HepG2 (cell line): Measurements from ENCODE around the gene JAK1. TPM values are rescaled to one million over a fixed set of nuclear protein-coding genes. Genes with fewer than 3 reads are reported as not detected.

Experiments used
- PHF5A ChIP-seq: IDR thresholded peaks from one replicate; pipeline ENCODE4 v1.6.1; 2018; ENCODE audit warnings: low read depth, missing genetic modification reagents; ENCODE audit not compliant: unreplicated experiment
- RAD21 ChIP-seq: fragments of 450-650 bp; formaldehyde crosslinking; IDR thresholded peaks from 2 replicates; pipeline ENCODE4 v1.5.0; 2020; ENCODE audit warnings: mild to moderate bottlenecking
- RBAK ChIP-seq: sonication (generic); formaldehyde crosslinking; IDR thresholded peaks from 2 replicates; pipeline ENCODE4 v1.5.1; 2020; ENCODE audit warnings: mild to moderate bottlenecking, missing genetic modification reagents
- SIN3B ChIP-seq: fragments of 150-350 bp; IDR thresholded peaks from 2 replicates; pipeline ENCODE4 v1.6.1; 2014; ENCODE audit warnings: low read length
- ZBTB7B ChIP-seq: sonication (generic); formaldehyde crosslinking; IDR thresholded peaks from 2 replicates; pipeline ENCODE4 v1.4.0; 2020; ENCODE audit warnings: missing genetic modification reagents
- ZFY ChIP-seq: sonication (generic); formaldehyde crosslinking; IDR thresholded peaks from 2 replicates; pipeline ENCODE4 v1.4.0; 2020; ENCODE audit warnings: missing genetic modification reagents
- ZKSCAN8 ChIP-seq: IDR thresholded peaks from 2 replicates; pipeline ENCODE4 v1.6.1; 2016; ENCODE audit warnings: borderline replicate concordance, missing genetic modification reagents, missing compliant biosample characterization
- ZNF253 ChIP-seq: sonication (generic); formaldehyde crosslinking; IDR thresholded peaks from 2 replicates; pipeline ENCODE4 v1.8.0; 2022; ENCODE audit warnings: mild to moderate bottlenecking, missing genetic modification reagents, borderline replicate concordance
- ZNF337 ChIP-seq: sonication (generic); formaldehyde crosslinking; IDR thresholded peaks from 2 replicates; pipeline ENCODE4 v1.5.1; 2020; ENCODE audit warnings: missing genetic modification reagents, low read depth, mild to moderate bottlenecking, borderline replicate concordance
- ZNF501 ChIP-seq: sonication (generic); formaldehyde crosslinking; IDR thresholded peaks from 2 replicates; pipeline ENCODE4 v1.5.1; 2020; ENCODE audit warnings: mild to moderate bottlenecking, moderate library complexity, missing genetic modification reagents
- ZNF616 ChIP-seq: sonication (generic); formaldehyde crosslinking; IDR thresholded peaks from 2 replicates; pipeline ENCODE4 v1.5.0; 2020; ENCODE audit warnings: low read depth, mild to moderate bottlenecking, missing genetic modification reagents
- ZSCAN22 ChIP-seq: sonication (generic); formaldehyde crosslinking; IDR thresholded peaks from 2 replicates; pipeline ENCODE4 v1.4.0; 2020; ENCODE audit warnings: mild to moderate bottlenecking, missing genetic modification reagents
- polyA plus RNA-seq, 8 experiments: library from polyadenylated mRNA; depleted of rRNA in 3 of 8; stranded (reverse) in 7 of 8; unstranded in 1 of 8; fragments of >200 nt; fragmentation: Illumina TruSeq in 4 of 8; extraction: Trizol in 4 of 8; gene quantifications; 2 replicates each; pipeline versions ENCODE4 v1.2.1 to v1.2.3, GENCODE V29; 2011 to 2016; ENCODE audit warnings: low read depth in 4 of 8, missing spikeins in 1 of 8, mixed read lengths in 1 of 8; ENCODE audit not compliant: insufficient read depth in 1 of 8
- total RNA-seq, 5 experiments: library from RNA; depleted of rRNA; stranded (reverse); fragments of >200 nt; fragmentation: Illumina TruSeq; extraction: Trizol; gene quantifications; 2 replicates each; pipeline ENCODE4 v1.2.3, GENCODE V29; 2016; ENCODE audit warnings: low read depth in 1 of 5
- TF ChIP-seq, protein P1 (sequence below): sonication (generic); formaldehyde crosslinking; IDR thresholded peaks from 2 replicates; pipeline ENCODE4 v1.4.0; 2020; ENCODE audit warnings: missing genetic modification reagents, low read depth, mild to moderate bottlenecking, borderline replicate concordance
- TF ChIP-seq, protein P2 (sequence below): sonication (generic); formaldehyde crosslinking; IDR thresholded peaks from 2 replicates; pipeline ENCODE4 v1.4.0; 2020; ENCODE audit warnings: missing genetic modification reagents, borderline replicate concordance
- TF ChIP-seq, protein P3 (sequence below): sonication (generic); formaldehyde crosslinking; IDR thresholded peaks from 2 replicates; pipeline ENCODE4 v1.5.0; 2020; ENCODE audit warnings: mild to moderate bottlenecking, missing genetic modification reagents, borderline replicate concordance

Gene JAK1
- total and polyA plus RNA-seq, 2 of the 13 experiments (the other 11 are each of a cell fraction or from before 2014, with no cell fraction given) = 23.9 to 42.4 TPM

DNA sequence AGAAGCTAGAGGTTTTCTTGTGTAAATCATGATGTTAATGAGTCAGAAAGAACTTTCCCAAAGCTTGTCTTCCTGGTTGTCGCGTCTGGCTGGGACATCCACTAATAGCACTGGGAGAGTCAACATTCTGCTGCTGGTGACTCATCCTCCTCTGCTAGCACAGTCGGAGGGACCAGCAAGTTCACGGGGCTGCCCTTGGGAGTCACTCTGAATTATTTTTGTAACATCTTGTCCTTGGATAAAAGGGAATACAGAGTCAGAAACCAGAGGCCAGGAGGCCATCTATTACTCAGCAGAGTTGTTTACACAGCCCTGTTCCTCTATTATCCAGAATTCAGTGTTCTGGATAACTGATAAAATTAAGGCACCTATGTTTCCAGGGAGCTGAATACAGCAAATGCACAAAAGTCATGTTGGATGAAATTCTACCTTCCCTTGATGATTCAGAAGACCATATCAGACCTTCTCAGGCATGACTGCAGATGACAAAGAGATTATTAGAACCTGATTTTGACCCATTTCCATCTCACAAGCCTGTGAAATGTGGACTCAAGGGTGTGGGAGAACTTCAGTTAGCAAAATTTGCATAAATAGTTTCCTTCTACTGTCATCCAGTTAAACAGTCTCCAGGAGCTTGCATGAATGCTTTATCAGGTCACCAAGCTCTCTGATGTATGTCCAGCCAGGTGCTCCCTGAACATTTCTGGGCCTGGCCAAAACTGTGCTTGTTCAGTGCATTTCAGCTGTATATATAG is 68.1 kb downstream of the JAK1 start (continued):
- TF ChIP-seq ZNF501 (peak; percentile 59), ZKSCAN8 (CRISPR knock-in tag) (no peak), ZFY (no peak), ZNF253 (no peak), SIN3B (no peak), RBAK (CRISPR knock-in tag) (no peak), ZSCAN22 (no peak), RAD21 (CRISPR knock-in tag) (no peak), ZNF616 (CRISPR knock-in tag) (no peak), ZNF337 (CRISPR knock-in tag) (no peak), PHF5A (CRISPR knock-in tag) (no peak), ZBTB7B (no peak)
- TF ChIP-seq, protein P1, sequence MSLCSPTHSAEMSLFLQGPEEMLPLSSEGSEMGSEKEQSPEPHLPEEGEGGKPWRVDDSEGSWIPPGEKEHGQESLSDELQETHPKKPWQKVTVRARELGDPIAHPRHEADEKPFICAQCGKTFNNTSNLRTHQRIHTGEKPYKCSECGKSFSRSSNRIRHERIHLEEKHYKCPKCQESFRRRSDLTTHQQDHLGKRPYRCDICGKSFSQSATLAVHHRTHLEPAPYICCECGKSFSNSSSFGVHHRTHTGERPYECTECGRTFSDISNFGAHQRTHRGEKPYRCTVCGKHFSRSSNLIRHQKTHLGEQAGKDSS (CRISPR knock-in tag) = no peak
- TF ChIP-seq, protein P2, sequence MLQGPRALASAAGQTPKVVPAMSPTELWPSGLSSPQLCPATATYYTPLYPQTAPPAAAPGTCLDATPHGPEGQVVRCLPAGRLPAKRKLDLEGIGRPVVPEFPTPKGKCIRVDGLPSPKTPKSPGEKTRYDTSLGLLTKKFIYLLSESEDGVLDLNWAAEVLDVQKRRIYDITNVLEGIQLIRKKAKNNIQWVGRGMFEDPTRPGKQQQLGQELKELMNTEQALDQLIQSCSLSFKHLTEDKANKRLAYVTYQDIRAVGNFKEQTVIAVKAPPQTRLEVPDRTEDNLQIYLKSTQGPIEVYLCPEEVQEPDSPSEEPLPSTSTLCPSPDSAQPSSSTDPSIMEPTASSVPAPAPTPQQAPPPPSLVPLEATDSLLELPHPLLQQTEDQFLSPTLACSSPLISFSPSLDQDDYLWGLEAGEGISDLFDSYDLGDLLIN (CRISPR knock-in tag) = no peak
- TF ChIP-seq, protein P3, sequence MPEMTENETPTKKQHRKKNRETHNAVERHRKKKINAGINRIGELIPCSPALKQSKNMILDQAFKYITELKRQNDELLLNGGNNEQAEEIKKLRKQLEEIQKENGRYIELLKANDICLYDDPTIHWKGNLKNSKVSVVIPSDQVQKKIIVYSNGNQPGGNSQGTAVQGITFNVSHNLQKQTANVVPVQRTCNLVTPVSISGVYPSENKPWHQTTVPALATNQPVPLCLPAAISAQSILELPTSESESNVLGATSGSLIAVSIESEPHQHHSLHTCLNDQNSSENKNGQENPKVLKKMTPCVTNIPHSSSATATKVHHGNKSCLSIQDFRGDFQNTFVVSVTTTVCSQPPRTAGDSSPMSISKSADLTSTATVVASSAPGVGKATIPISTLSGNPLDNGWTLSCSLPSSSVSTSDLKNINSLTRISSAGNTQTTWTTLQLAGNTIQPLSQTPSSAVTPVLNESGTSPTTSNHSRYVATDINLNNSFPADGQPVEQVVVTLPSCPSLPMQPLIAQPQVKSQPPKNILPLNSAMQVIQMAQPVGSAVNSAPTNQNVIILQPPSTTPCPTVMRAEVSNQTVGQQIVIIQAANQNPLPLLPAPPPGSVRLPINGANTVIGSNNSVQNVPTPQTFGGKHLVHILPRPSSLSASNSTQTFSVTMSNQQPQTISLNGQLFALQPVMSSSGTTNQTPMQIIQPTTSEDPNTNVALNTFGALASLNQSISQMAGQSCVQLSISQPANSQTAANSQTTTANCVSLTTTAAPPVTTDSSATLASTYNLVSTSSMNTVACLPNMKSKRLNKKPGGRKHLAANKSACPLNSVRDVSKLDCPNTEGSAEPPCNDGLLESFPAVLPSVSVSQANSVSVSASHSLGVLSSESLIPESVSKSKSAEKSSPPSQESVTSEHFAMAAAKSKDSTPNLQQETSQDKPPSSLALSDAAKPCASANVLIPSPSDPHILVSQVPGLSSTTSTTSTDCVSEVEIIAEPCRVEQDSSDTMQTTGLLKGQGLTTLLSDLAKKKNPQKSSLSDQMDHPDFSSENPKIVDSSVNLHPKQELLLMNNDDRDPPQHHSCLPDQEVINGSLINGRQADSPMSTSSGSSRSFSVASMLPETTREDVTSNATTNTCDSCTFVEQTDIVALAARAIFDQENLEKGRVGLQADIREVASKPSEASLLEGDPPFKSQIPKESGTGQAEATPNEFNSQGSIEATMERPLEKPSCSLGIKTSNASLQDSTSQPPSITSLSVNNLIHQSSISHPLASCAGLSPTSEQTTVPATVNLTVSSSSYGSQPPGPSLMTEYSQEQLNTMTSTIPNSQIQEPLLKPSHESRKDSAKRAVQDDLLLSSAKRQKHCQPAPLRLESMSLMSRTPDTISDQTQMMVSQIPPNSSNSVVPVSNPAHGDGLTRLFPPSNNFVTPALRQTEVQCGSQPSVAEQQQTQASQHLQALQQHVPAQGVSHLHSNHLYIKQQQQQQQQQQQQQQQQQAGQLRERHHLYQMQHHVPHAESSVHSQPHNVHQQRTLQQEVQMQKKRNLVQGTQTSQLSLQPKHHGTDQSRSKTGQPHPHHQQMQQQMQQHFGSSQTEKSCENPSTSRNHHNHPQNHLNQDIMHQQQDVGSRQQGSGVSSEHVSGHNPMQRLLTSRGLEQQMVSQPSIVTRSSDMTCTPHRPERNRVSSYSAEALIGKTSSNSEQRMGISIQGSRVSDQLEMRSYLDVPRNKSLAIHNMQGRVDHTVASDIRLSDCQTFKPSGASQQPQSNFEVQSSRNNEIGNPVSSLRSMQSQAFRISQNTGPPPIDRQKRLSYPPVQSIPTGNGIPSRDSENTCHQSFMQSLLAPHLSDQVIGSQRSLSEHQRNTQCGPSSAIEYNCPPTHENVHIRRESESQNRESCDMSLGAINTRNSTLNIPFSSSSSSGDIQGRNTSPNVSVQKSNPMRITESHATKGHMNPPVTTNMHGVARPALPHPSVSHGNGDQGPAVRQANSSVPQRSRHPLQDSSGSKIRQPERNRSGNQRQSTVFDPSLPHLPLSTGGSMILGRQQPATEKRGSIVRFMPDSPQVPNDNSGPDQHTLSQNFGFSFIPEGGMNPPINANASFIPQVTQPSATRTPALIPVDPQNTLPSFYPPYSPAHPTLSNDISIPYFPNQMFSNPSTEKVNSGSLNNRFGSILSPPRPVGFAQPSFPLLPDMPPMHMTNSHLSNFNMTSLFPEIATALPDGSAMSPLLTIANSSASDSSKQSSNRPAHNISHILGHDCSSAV (CRISPR knock-in tag) = no peak
